ENCODE measurements around the gene KCNK1.

The KCNK1 gene

GRCh38 chr1:233603478-233603877, 10.4 kb upstream of the KCNK1 start:
- H3K4me2 ChIP-seq (ENCODE audit: insufficient read depth, low read length): no peak overlapping the region
- H3K4me1 ChIP-seq (ENCODE audit: insufficient read depth, low read length): no peaks in the 10 kb centered on the region
- no peak overlapping the region for H2AFZ ChIP-seq (ENCODE audit: low read depth, low read length)
- no peak overlapping the region for H3K9ac ChIP-seq (ENCODE audit: low read depth, low read length)
- no peak for ATAC-seq (ENCODE audit: insufficient read depth, low read depth)
- no peak for TF ChIP-seq CTCF (IDR thresholded peaks at IDR 0.05; ENCODE audit: borderline replicate concordance, extremely low read depth, low read length, poor library complexity, severe bottlenecking)
- TF ChIP-seq EZH2 (IDR thresholded peaks at IDR 0.05; ENCODE audit: borderline replicate concordance, low read depth, low read length, severe bottlenecking): no peak
- no peak overlapping the region for H3K27ac ChIP-seq (ENCODE audit: low read length)
- no peaks in the 10 kb centered on the region for H3K9me3 ChIP-seq (ENCODE audit: insufficient read depth, low read length, severe bottlenecking)
- no peak for DNase-seq
- no peaks in the 10 kb centered on the region for H4K20me1 ChIP-seq (ENCODE audit: insufficient read depth, low read length)
- no peaks in the 10 kb centered on the region for H3K27me3 ChIP-seq (ENCODE audit: insufficient read depth, low read length, poor library complexity)
- no peak overlapping the region for H3K4me3 ChIP-seq (ENCODE audit: low read depth in 1 of 2, low read length in 2 of 2)
- no peaks in the 10 kb centered on the region for H3K36me3 ChIP-seq (ENCODE audit: insufficient read depth, low read length)
- no peaks in the 10 kb centered on the region for H3K79me2 ChIP-seq (ENCODE audit: insufficient read depth, low read length)

GRCh38 chr1:233605205-233605604, 8.7 kb upstream of the KCNK1 start:
- Histone ChIP-seq H3K9ac (ENCODE audit: low read depth, low read length) (no peak overlapping the region), H2AFZ (ENCODE audit: low read depth, low read length) (no peak overlapping the region), H3K27ac (ENCODE audit: low read length) (no peak overlapping the region), H3K27me3 (ENCODE audit: insufficient read depth, low read length, poor library complexity) (peaks cover 4% of the 10 kb centered on the region), H3K9me3 (ENCODE audit: insufficient read depth, low read length, severe bottlenecking) (no peaks in the 10 kb centered on the region), H3K4me1 (ENCODE audit: insufficient read depth, low read length) (no peaks in the 10 kb centered on the region), H4K20me1 (ENCODE audit: insufficient read depth, low read length) (no peaks in the 10 kb centered on the region), H3K79me2 (ENCODE audit: insufficient read depth, low read length) (no peaks in the 10 kb centered on the region), H3K4me3 (ENCODE audit: low read depth in 1 of 2, low read length in 2 of 2) (no peak overlapping the region), H3K4me2 (ENCODE audit: insufficient read depth, low read length) (no peak overlapping the region), H3K36me3 (ENCODE audit: insufficient read depth, low read length) (no peaks in the 10 kb centered on the region)
- DNase-seq: no peak
- no peak for ATAC-seq (ENCODE audit: insufficient read depth, low read depth)
- TF ChIP-seq CTCF (IDR thresholded peaks at IDR 0.05; ENCODE audit: borderline replicate concordance, extremely low read depth, low read length, poor library complexity, severe bottlenecking): no peak
- TF ChIP-seq EZH2 (IDR thresholded peaks at IDR 0.05; ENCODE audit: borderline replicate concordance, low read depth, low read length, severe bottlenecking): no peak

GRCh38 chr1:233606813-233607212, 7.1 kb upstream of the KCNK1 start:
- Histone ChIP-seq H3K79me2 (ENCODE audit: insufficient read depth, low read length) (no peaks in the 10 kb centered on the region), H3K36me3 (ENCODE audit: insufficient read depth, low read length) (no peaks in the 10 kb centered on the region), H3K4me3 (ENCODE audit: low read depth in 1 of 2, low read length in 2 of 2) (no peak overlapping the region), H3K9me3 (ENCODE audit: insufficient read depth, low read length, severe bottlenecking) (no peaks in the 10 kb centered on the region), H3K4me2 (ENCODE audit: insufficient read depth, low read length) (no peak overlapping the region), H2AFZ (ENCODE audit: low read depth, low read length) (no peak overlapping the region), H3K27ac (ENCODE audit: low read length) (no peak overlapping the region), H4K20me1 (ENCODE audit: insufficient read depth, low read length) (no peaks in the 10 kb centered on the region; the same call in 1 of the 2 replicates), H3K27me3 (ENCODE audit: insufficient read depth, low read length, poor library complexity) (peaks cover 5% of the 10 kb centered on the region), H3K9ac (ENCODE audit: low read depth, low read length) (no peak overlapping the region), H3K4me1 (ENCODE audit: insufficient read depth, low read length) (no peaks in the 10 kb centered on the region)
- TF ChIP-seq CTCF (IDR thresholded peaks at IDR 0.05; ENCODE audit: borderline replicate concordance, extremely low read depth, low read length, poor library complexity, severe bottlenecking) (no peak), EZH2 (IDR thresholded peaks at IDR 0.05; ENCODE audit: borderline replicate concordance, low read depth, low read length, severe bottlenecking) (no peak)
- no peak for DNase-seq
- ATAC-seq (ENCODE audit: insufficient read depth, low read depth): no peak

Data from DND-41 (cell line).